T-helper 2 cell treated with Interferon-gamma antibody and Interleukin-4, amounts not matched to agents 5 μg/mL and 100 μg/mL, for 36 hours (primary cell): Measurements from ENCODE around the gene EIF4G3.

Experiments used
- DNase-seq: peaks from one replicate; pipeline ENCODE4 v3.0.0; 2021; ENCODE audit warnings: low spot score
- H3K27ac Mint-ChIP-seq: one replicate; pipeline ENCODE4 v1.8.0; 2021; ENCODE audit warnings: mild to moderate bottlenecking, mixed read lengths
- H3K27me3 Mint-ChIP-seq: one replicate; pipeline ENCODE4 v1.8.0; 2021; ENCODE audit warnings: low read depth, mixed read lengths
- H3K36me3 Mint-ChIP-seq: one replicate; pipeline ENCODE4 v1.8.0; 2021; ENCODE audit warnings: low read depth, mixed read lengths
- H3K4me1 Mint-ChIP-seq: one replicate; pipeline ENCODE4 v1.8.0; 2021; ENCODE audit warnings: low read depth, mixed read lengths
- H3K4me3 Mint-ChIP-seq: one replicate; pipeline ENCODE4 v1.8.0; 2022; ENCODE audit warnings: mild to moderate bottlenecking, moderate library complexity, mixed read lengths
- H3K9me3 Mint-ChIP-seq: one replicate; pipeline ENCODE4 v1.8.0; 2021; ENCODE audit warnings: mixed read lengths

EIF4G3 gene

GRCh38 chr1:21123287-21123948 lies 53.3 kb downstream of the EIF4G3 start:
- H3K4me1 Mint-ChIP-seq = peaks cover 5% of the 10 kb centered on the region
- H3K9me3 Mint-ChIP-seq = no peaks in the 10 kb centered on the region
- H3K27me3 Mint-ChIP-seq = no peaks in the 10 kb centered on the region
- no peak overlapping the region for H3K4me3 Mint-ChIP-seq
- no peak overlapping the region for H3K27ac Mint-ChIP-seq
- no peak for DNase-seq
- H3K36me3 Mint-ChIP-seq = peaks cover 22% of the 10 kb centered on the region

GRCh38 chr1:21121764-21122471 lies 54.8 kb downstream of the EIF4G3 start:
- no peaks in the 10 kb centered on the region for H3K27me3 Mint-ChIP-seq
- peaks cover 22% of the 10 kb centered on the region for H3K36me3 Mint-ChIP-seq
- no peak for DNase-seq
- no peak overlapping the region for H3K4me3 Mint-ChIP-seq
- H3K27ac Mint-ChIP-seq = no peak overlapping the region
- H3K9me3 Mint-ChIP-seq = no peaks in the 10 kb centered on the region
- H3K4me1 Mint-ChIP-seq = peaks cover 5% of the 10 kb centered on the region

- Mint-ChIP-seq H3K27ac (no peak overlapping the region), H3K4me3 (no peak overlapping the region), H3K4me1 (peaks cover 2% of the 10 kb centered on the region), H3K9me3 (no peaks in the 10 kb centered on the region), H3K27me3 (no peaks in the 10 kb centered on the region), H3K36me3 (peaks cover 11% of the 10 kb centered on the region)
- DNase-seq = no peak
Observed at GRCh38 chr1:21118167-21118566, 58.5 kb downstream of the EIF4G3 start.

GRCh38 chr1:21117597-21118001 lies 59.1 kb downstream of the EIF4G3 start:
- H3K27ac Mint-ChIP-seq = no peak overlapping the region
- no peak overlapping the region for H3K4me3 Mint-ChIP-seq
- no peaks in the 10 kb centered on the region for H3K27me3 Mint-ChIP-seq
- no peaks in the 10 kb centered on the region for H3K9me3 Mint-ChIP-seq
- H3K4me1 Mint-ChIP-seq = no peaks in the 10 kb centered on the region
- peaks cover 8% of the 10 kb centered on the region for H3K36me3 Mint-ChIP-seq
- DNase-seq = no peak

GRCh38 chr1:21117159-21117558 lies 59.5 kb downstream of the EIF4G3 start:
- Mint-ChIP-seq H3K9me3 (no peaks in the 10 kb centered on the region), H3K4me1 (no peaks in the 10 kb centered on the region), H3K27me3 (no peaks in the 10 kb centered on the region), H3K4me3 (no peak overlapping the region), H3K36me3 (peaks cover 8% of the 10 kb centered on the region), H3K27ac (no peak overlapping the region)
- DNase-seq = no peak

- H3K27ac Mint-ChIP-seq = no peak overlapping the region
- peaks cover 3% of the 10 kb centered on the region for H3K4me1 Mint-ChIP-seq
- no peak for DNase-seq
- no peak overlapping the region for H3K4me3 Mint-ChIP-seq
- peaks cover 3% of the 10 kb centered on the region for H3K36me3 Mint-ChIP-seq
- H3K9me3 Mint-ChIP-seq = no peaks in the 10 kb centered on the region
- H3K27me3 Mint-ChIP-seq = no peaks in the 10 kb centered on the region
Observed at GRCh38 chr1:21115098-21115760, 61.5 kb downstream of the EIF4G3 start.

GRCh38 chr1:21114431-21114830 lies 62.3 kb downstream of the EIF4G3 start:
- no peaks in the 10 kb centered on the region for H3K9me3 Mint-ChIP-seq
- no peak overlapping the region for H3K27ac Mint-ChIP-seq
- DNase-seq = no peak
- peaks cover 3% of the 10 kb centered on the region for H3K36me3 Mint-ChIP-seq
- H3K27me3 Mint-ChIP-seq = no peaks in the 10 kb centered on the region
- peaks cover 3% of the 10 kb centered on the region for H3K4me1 Mint-ChIP-seq
- no peak overlapping the region for H3K4me3 Mint-ChIP-seq

- no peak overlapping the region for H3K27ac Mint-ChIP-seq
- no peaks in the 10 kb centered on the region for H3K27me3 Mint-ChIP-seq
- H3K36me3 Mint-ChIP-seq = peaks cover 5% of the 10 kb centered on the region
- peaks cover 3% of the 10 kb centered on the region for H3K4me1 Mint-ChIP-seq
- H3K4me3 Mint-ChIP-seq = no peak overlapping the region
- no peaks in the 10 kb centered on the region for H3K9me3 Mint-ChIP-seq
- DNase-seq = no peak
Observed at GRCh38 chr1:21110163-21110562, 66.5 kb downstream of the EIF4G3 start.

GRCh38 chr1:21106709-21107108 lies 70.0 kb downstream of the EIF4G3 start:
- H3K27ac Mint-ChIP-seq = no peak overlapping the region
- no peak for DNase-seq
- H3K9me3 Mint-ChIP-seq = no peaks in the 10 kb centered on the region
- H3K27me3 Mint-ChIP-seq = no peaks in the 10 kb centered on the region
- no peaks in the 10 kb centered on the region for H3K4me1 Mint-ChIP-seq
- H3K36me3 Mint-ChIP-seq = peaks cover 7% of the 10 kb centered on the region
- no peak overlapping the region for H3K4me3 Mint-ChIP-seq

- H3K36me3 Mint-ChIP-seq = peaks cover 5% of the 10 kb centered on the region
- no peak overlapping the region for H3K27ac Mint-ChIP-seq
- no peak overlapping the region for H3K4me3 Mint-ChIP-seq
- DNase-seq = no peak
- H3K9me3 Mint-ChIP-seq = no peaks in the 10 kb centered on the region
- H3K4me1 Mint-ChIP-seq = no peaks in the 10 kb centered on the region
- no peaks in the 10 kb centered on the region for H3K27me3 Mint-ChIP-seq
Observed at GRCh38 chr1:21106238-21106637, 70.5 kb downstream of the EIF4G3 start.

- Mint-ChIP-seq H3K4me3 (no peak overlapping the region), H3K27me3 (no peaks in the 10 kb centered on the region), H3K27ac (no peak overlapping the region), H3K36me3 (peaks cover 6% of the 10 kb centered on the region), H3K4me1 (no peaks in the 10 kb centered on the region), H3K9me3 (no peaks in the 10 kb centered on the region)
- no peak for DNase-seq
Observed at GRCh38 chr1:21105807-21106206, 70.9 kb downstream of the EIF4G3 start.

GRCh38 chr1:21104683-21105082 lies 72.0 kb downstream of the EIF4G3 start:
- Mint-ChIP-seq H3K4me3 (no peak overlapping the region), H3K36me3 (peaks cover 12% of the 10 kb centered on the region), H3K27ac (no peak overlapping the region), H3K27me3 (no peaks in the 10 kb centered on the region), H3K9me3 (no peaks in the 10 kb centered on the region), H3K4me1 (no peaks in the 10 kb centered on the region)
- DNase-seq = no peak

GRCh38 chr1:21100481-21100921 lies 76.2 kb downstream of the EIF4G3 start:
- Mint-ChIP-seq H3K4me1 (peaks cover 6% of the 10 kb centered on the region), H3K4me3 (no peak overlapping the region), H3K27ac (no peak overlapping the region), H3K9me3 (no peaks in the 10 kb centered on the region), H3K36me3 (peaks cover 28% of the 10 kb centered on the region), H3K27me3 (no peaks in the 10 kb centered on the region)
- DNase-seq = no peak

- H3K27me3 Mint-ChIP-seq = no peaks in the 10 kb centered on the region
- DNase-seq = no peak
- H3K27ac Mint-ChIP-seq = no peak overlapping the region
- peaks cover 31% of the 10 kb centered on the region for H3K36me3 Mint-ChIP-seq
- H3K4me1 Mint-ChIP-seq = peaks cover 6% of the 10 kb centered on the region
- no peaks in the 10 kb centered on the region for H3K9me3 Mint-ChIP-seq
- no peak overlapping the region for H3K4me3 Mint-ChIP-seq
Observed at GRCh38 chr1:21099869-21100131, 76.9 kb downstream of the EIF4G3 start.
